Neural cell (in vitro differentiated cells): ENCODE data around the gene SPOCK1. TPM values are rescaled to one million over a fixed set of nuclear protein-coding genes. Genes with fewer than 3 reads are reported as not detected.

Source experiments
- H2AFZ ChIP-seq: fragments of 200-600, 300-800 bp; sonication (generic), shearing (Covaris generic); 2 replicates; pipeline ENCODE4 v1.6.0; 2014; ENCODE audit warnings: low read depth, mild to moderate bottlenecking, antibody characterized with exemption, low read length, moderate library complexity
- H3F3A ChIP-seq: fragments of 200-600 bp; shearing (Covaris generic); 2 replicates; pipeline ENCODE4 v1.6.1; 2016; ENCODE audit warnings: mild to moderate bottlenecking, moderate library complexity, mixed read lengths, antibody characterized with exemption, low read length; ENCODE audit not compliant: insufficient read depth, poor library complexity, severe bottlenecking
- H3K27ac ChIP-seq: fragments of 200-600, 300-800 bp; sonication (generic), shearing (Covaris generic); 2 replicates; pipeline ENCODE4 v1.5.1; 2014; ENCODE audit warnings: mild to moderate bottlenecking, low read length, moderate library complexity
- H3K27me3 ChIP-seq: fragments of 300-800, 200-600 bp; sonication (generic), shearing (Covaris generic); 2 replicates; pipeline ENCODE4 v1.6.0; 2014; ENCODE audit warnings: mild to moderate bottlenecking, low read depth, low read length, moderate library complexity; ENCODE audit not compliant: insufficient read depth
- H3K36me3 ChIP-seq: fragments of 300-800, 200-600 bp; sonication (generic), shearing (Covaris generic); 2 replicates; pipeline ENCODE4 v1.5.1; 2014; ENCODE audit warnings: mild to moderate bottlenecking, antibody characterized with exemption, low read length, moderate library complexity; ENCODE audit not compliant: insufficient read depth
- H3K4me2 ChIP-seq: fragments of 300-800, 200-600 bp; sonication (generic), shearing (Covaris generic); 2 replicates; pipeline ENCODE4 v1.6.0; 2014; ENCODE audit warnings: mild to moderate bottlenecking, low read length
- H3K4me3 ChIP-seq: fragments of 300-800, 200-600 bp; sonication (generic), shearing (Covaris generic); 2 replicates; pipeline ENCODE4 v1.5.1; 2014; ENCODE audit warnings: mild to moderate bottlenecking, low read length, moderate library complexity
- H3K79me2 ChIP-seq: fragments of 200-600 bp; shearing (Covaris generic); replicated peaks from 2 replicates; pipeline ENCODE4 v1.6.0; 2014; ENCODE audit warnings: mild to moderate bottlenecking, low read length, moderate library complexity; ENCODE audit not compliant: insufficient read depth
- H3K9ac ChIP-seq: fragments of 300-800, 200-600 bp; sonication (generic), shearing (Covaris generic); 2 replicates; pipeline ENCODE4 v1.6.1; 2016; ENCODE audit warnings: mild to moderate bottlenecking, low read length, mixed read lengths
- H3K9me2 ChIP-seq: fragments of 200-600 bp; shearing (Covaris generic); 2 replicates; pipeline ENCODE4 v1.6.1; 2016; ENCODE audit warnings: mild to moderate bottlenecking, low read length, mixed read lengths; ENCODE audit not compliant: insufficient read depth
- H3K9me3 ChIP-seq: fragments of 200-600, 300-800 bp; sonication (generic), shearing (Covaris generic); 2 replicates; pipeline ENCODE4 v1.6.1; 2016; ENCODE audit warnings: mild to moderate bottlenecking, mixed run types, low read length, moderate library complexity, mixed read lengths
- H4K20me1 ChIP-seq: fragments of 200-600 bp; shearing (Covaris generic); 2 replicates; pipeline ENCODE4 v1.6.1; 2016; ENCODE audit warnings: mild to moderate bottlenecking, mixed run types; ENCODE audit not compliant: insufficient read depth
- CTCF ChIP-seq: fragments of 450-650 bp; IDR thresholded peaks from 2 replicates; pipeline ENCODE4 v1.5.1; 2014; ENCODE audit warnings: antibody characterized with exemption, mild to moderate bottlenecking, moderate library complexity; ENCODE audit not compliant: poor library complexity, severe bottlenecking
- EP300 ChIP-seq: fragments of 450-650 bp; conservative IDR thresholded peaks from 2 replicates; pipeline ENCODE4 v1.6.1; 2014; ENCODE audit warnings: antibody characterized with exemption, mild to moderate bottlenecking, moderate library complexity; ENCODE audit not compliant: poor library complexity, severe bottlenecking
- EZH2 ChIP-seq: fragments of 200-600, 300-800 bp; shearing (Covaris generic), sonication (generic); IDR thresholded peaks from 2 replicates; pipeline ENCODE4 v1.6.1; 2014; ENCODE audit warnings: antibody characterized with exemption, low read length, borderline replicate concordance, mild to moderate bottlenecking; ENCODE audit not compliant: insufficient read depth, poor library complexity, severe bottlenecking
- MXI1 ChIP-seq: fragments of 450-650 bp; conservative IDR thresholded peaks from 2 replicates; pipeline ENCODE4 v1.6.1; 2014; ENCODE audit warnings: antibody characterized with exemption, mild to moderate bottlenecking; ENCODE audit not compliant: poor library complexity, severe bottlenecking
- POLR2AphosphoS5 ChIP-seq: IDR thresholded peaks from 2 replicates; pipeline ENCODE4 v1.6.1; 2012
- RAD21 ChIP-seq: fragments of 450-650 bp; conservative IDR thresholded peaks from 2 replicates; pipeline ENCODE4 v1.6.1; 2014; ENCODE audit warnings: antibody characterized with exemption, mild to moderate bottlenecking, moderate library complexity
- REST ChIP-seq: IDR thresholded peaks from 2 replicates; pipeline ENCODE4 v1.6.1; 2012; ENCODE audit warnings: borderline replicate concordance
- SMC3 ChIP-seq: fragments of 450-650 bp; conservative IDR thresholded peaks from 2 replicates; pipeline ENCODE4 v1.6.1; 2014; ENCODE audit warnings: antibody characterized with exemption, mild to moderate bottlenecking, moderate library complexity; ENCODE audit not compliant: poor library complexity
- TAF1 ChIP-seq: IDR thresholded peaks from 2 replicates; pipeline ENCODE4 v1.6.1; 2012; ENCODE audit warnings: low read depth
- polyA plus RNA-seq: library from polyadenylated mRNA; depleted of rRNA; stranded (reverse); fragments of >200 nt; gene quantifications from 2 replicates; pipeline ENCODE4 v1.2.3, GENCODE V29; 2014

SPOCK1 gene
- polyA plus RNA-seq, 1 donor from 2014 or later: 33.6 TPM

GRCh38 chr5:137141779-137142178, 357.3 kb downstream of the SPOCK1 start:
- Histone ChIP-seq H3K27me3 (no peaks in the 10 kb centered on the region), H3K27ac (no peak overlapping the region), H3K9ac (no peak overlapping the region)

GRCh38 chr5:137136991-137137632, 362.0 kb downstream of the SPOCK1 start:
- Histone ChIP-seq H4K20me1 (no peaks in the 10 kb centered on the region), H2AFZ (peak overlapping the region; percentile 46), H3K79me2 (no peaks in the 10 kb centered on the region), H3K4me3 (peak overlapping the region; percentile 35), H3K9me3 (no peaks in the 10 kb centered on the region), H3K36me3 (no peaks in the 10 kb centered on the region), H3K9ac (peak overlapping the region; percentile 43), H3K27ac (peak overlapping the region; percentile 68), H3F3A (no peaks in the 10 kb centered on the region), H3K4me2 (peak overlapping the region; percentile 30), H3K27me3 (no peaks in the 10 kb centered on the region), H3K9me2 (no peaks in the 10 kb centered on the region)
- TF ChIP-seq REST (no peak), EP300 (peak; percentile 19), RAD21 (no peak), MXI1 (no peak), EZH2 (no peak), TAF1 (no peak), SMC3 (no peak)

More at GRCh38 chr5:137141779-137142178, 357.3 kb downstream of the SPOCK1 start:
- no peaks in the 10 kb centered on the region for H3K9me3 ChIP-seq
- H3K36me3 ChIP-seq: no peaks in the 10 kb centered on the region
- H3K79me2 ChIP-seq: no peaks in the 10 kb centered on the region
- no peak overlapping the region for H3K4me2 ChIP-seq
- no peak overlapping the region for H3K4me3 ChIP-seq
- no peak overlapping the region for H2AFZ ChIP-seq
- TF ChIP-seq CTCF (no peak), RAD21 (no peak), EP300 (no peak), POLR2AphosphoS5 (no peak), TAF1 (no peak), SMC3 (no peak), MXI1 (no peak), EZH2 (no peak), REST (no peak)
- peaks cover 4% of the 10 kb centered on the region for H3F3A ChIP-seq
- H4K20me1 ChIP-seq: no peaks in the 10 kb centered on the region
- H3K9me2 ChIP-seq: no peaks in the 10 kb centered on the region
